GM23338 (cell line): ENCODE results near the gene LYPD4. TPM values are rescaled to one million over a fixed set of nuclear protein-coding genes. Genes with fewer than 3 reads are reported as not detected.

Source experiments
- ATAC-seq: fragments of 200-7000 bp; cut with Tn5 transposase; 3 replicates; pipeline ENCODE4 v1.9.1; 2020
- DNase-seq: peaks from one replicate; pipeline ENCODE4 v3.0.0-alpha.2; 2015; ENCODE audit warnings: low spot score
- H2AFZ ChIP-seq: fragments of 200-600 bp; sonication (generic); 2 replicates; pipeline ENCODE4 v1.8.0; 2016; ENCODE audit warnings: antibody characterized with exemption, mild to moderate bottlenecking, moderate library complexity
- H3F3A ChIP-seq: fragments of 200-600 bp; sonication (generic); replicated peaks from 2 replicates; pipeline ENCODE4 v1.8.0; 2017; ENCODE audit warnings: antibody characterized with exemption, mixed run types, low read depth
- H3K27ac ChIP-seq: fragments of 200-600 bp; sonication (generic); 2 replicates; pipeline ENCODE4 v1.6.1; 2016; ENCODE audit warnings: low read depth
- H3K27me3 ChIP-seq: fragments of 200-600 bp; sonication (generic); 2 replicates; pipeline ENCODE4 v1.8.0; 2016; ENCODE audit warnings: mild to moderate bottlenecking, mixed run types, moderate library complexity; ENCODE audit not compliant: insufficient read depth
- H3K36me3 ChIP-seq: fragments of 200-600 bp; sonication (generic); 2 replicates; pipeline ENCODE4 v1.8.0; 2016; ENCODE audit warnings: mild to moderate bottlenecking; ENCODE audit not compliant: insufficient read depth
- H3K4me1 ChIP-seq: fragments of 200-600 bp; sonication (generic); 2 replicates; pipeline ENCODE4 v1.8.0; 2016; ENCODE audit warnings: mild to moderate bottlenecking, moderate library complexity; ENCODE audit not compliant: insufficient read depth
- H3K4me2 ChIP-seq: fragments of 200-600 bp; sonication (generic); 2 replicates; pipeline ENCODE4 v1.7.1; 2017; ENCODE audit warnings: mixed run types
- H3K4me3 ChIP-seq: fragments of 200-600 bp; sonication (generic); 2 replicates; pipeline ENCODE4 v1.6.1; 2016; ENCODE audit warnings: mixed run types
- H3K79me2 ChIP-seq: fragments of 200-600 bp; sonication (generic); replicated peaks from 2 replicates; pipeline ENCODE4 v1.8.0; 2017; ENCODE audit warnings: mild to moderate bottlenecking; ENCODE audit not compliant: insufficient read depth
- H3K9me2 ChIP-seq: fragments of 200-600 bp; sonication (generic); 2 replicates; pipeline ENCODE4 v1.8.0; 2017; ENCODE audit not compliant: insufficient read depth
- H4K20me1 ChIP-seq: fragments of 200-600 bp; sonication (generic); replicated peaks from 2 replicates; pipeline ENCODE4 v1.8.0; 2017; ENCODE audit warnings: mild to moderate bottlenecking; ENCODE audit not compliant: insufficient read depth
- H3K27ac Mint-ChIP-seq: 2 replicates; pipeline ENCODE4 v1.8.0; 2020; ENCODE audit warnings: inconsistent platforms, mild to moderate bottlenecking, moderate library complexity, mixed read lengths
- H3K27me3 Mint-ChIP-seq: 3 replicates; pipeline ENCODE4 v1.8.0; 2022; ENCODE audit warnings: low read depth, mild to moderate bottlenecking, moderate library complexity, mixed read lengths, inconsistent platforms; ENCODE audit not compliant: insufficient read depth, poor library complexity
- H3K36me3 Mint-ChIP-seq: 3 replicates; pipeline ENCODE4 v1.8.0; 2021; ENCODE audit warnings: low read depth, mild to moderate bottlenecking, inconsistent platforms, moderate library complexity, mixed read lengths
- H3K4me1 Mint-ChIP-seq: 3 replicates; pipeline ENCODE4 v1.8.0; 2020; ENCODE audit warnings: mild to moderate bottlenecking, inconsistent platforms, mixed read lengths
- H3K4me3 Mint-ChIP-seq: 3 replicates; pipeline ENCODE4 v1.8.0; 2021; ENCODE audit warnings: moderate library complexity, mild to moderate bottlenecking, inconsistent platforms, mixed read lengths
- H3K9me3 Mint-ChIP-seq: 3 replicates; pipeline ENCODE4 v1.8.0; 2020; ENCODE audit warnings: moderate library complexity, mild to moderate bottlenecking, inconsistent platforms, mixed read lengths
- EZH2 ChIP-seq: fragments of 200-600 bp; sonication (generic); IDR thresholded peaks from one replicate; pipeline ENCODE4 v1.8.0; 2017; ENCODE audit warnings: antibody characterized with exemption, mild to moderate bottlenecking, low read depth; ENCODE audit not compliant: unreplicated experiment
- JUNB ChIP-seq: IDR thresholded peaks from one replicate; pipeline ENCODE4 v1.6.1; 2016; ENCODE audit warnings: antibody characterized with exemption; ENCODE audit not compliant: unreplicated experiment
- polyA plus RNA-seq: library from polyadenylated mRNA; unstranded; fragments of >200 nt; fragmentation: Nextera tagmentation; extraction: Ambion mirVana; gene quantifications from 2 replicates; pipeline ENCODE4 v1.2.1, GENCODE V29; 2016
- total RNA-seq: library from RNA; depleted of rRNA; stranded (reverse); fragments of >200 nt; shearing (Covaris generic); gene quantifications from 2 replicates; pipeline ENCODE4 v1.2.3, GENCODE V29; 2014
- TF ChIP-seq, protein P1 (sequence below): IDR thresholded peaks from 2 replicates; pipeline ENCODE4 v1.6.1; 2016; ENCODE audit warnings: antibody characterized with exemption
- TF ChIP-seq, protein P2 (sequence below), 2 experiments: fragments of 200-600 bp in 1 of 2; sonication (generic) in 1 of 2; conservative IDR thresholded peaks; 2 replicates each; pipeline versions ENCODE4 v1.5.1 to v1.6.1; 2016 to 2017; ENCODE audit warnings: antibody characterized with exemption in 2 of 2, low read depth in 2 of 2, mild to moderate bottlenecking in 2 of 2, moderate library complexity in 1 of 2

LYPD4 gene
- total and polyA plus RNA-seq, 2 experiments from 2014 or later = not detected

DNA sequence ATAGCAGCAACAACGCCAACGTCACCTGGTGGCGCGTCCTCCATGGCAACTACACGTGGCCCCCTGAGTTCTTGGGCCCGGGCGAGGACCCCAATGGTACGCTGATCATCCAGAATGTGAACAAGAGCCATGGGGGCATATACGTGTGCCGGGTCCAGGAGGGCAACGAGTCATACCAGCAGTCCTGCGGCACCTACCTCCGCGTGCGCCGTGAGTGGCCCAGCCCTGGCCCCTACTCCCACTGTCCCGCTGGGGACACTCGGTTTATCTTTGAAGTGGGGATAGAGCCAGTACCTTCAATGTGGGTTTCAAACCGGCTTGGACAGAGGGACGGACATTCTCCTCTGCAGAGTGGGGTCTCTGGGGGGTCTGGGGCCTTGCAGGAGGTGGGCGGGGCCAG lies 34.6 kb upstream of the LYPD4 start:
- peaks cover 16% of the 10 kb centered on the region for H3F3A ChIP-seq
- peaks cover 29% of the 10 kb centered on the region for H3K27me3 ChIP-seq
- H3K4me3 ChIP-seq = no peak overlapping the region
- H4K20me1 ChIP-seq = no peaks in the 10 kb centered on the region
- H3K4me1 ChIP-seq = peaks cover 5% of the 10 kb centered on the region; the same call in 1 of the 2 replicates
- TF ChIP-seq JUNB = no peak
- no peaks in the 10 kb centered on the region for H3K79me2 ChIP-seq
- Mint-ChIP-seq H3K36me3 (no peaks in the 10 kb centered on the region; the same call in 2 of the 3 replicates), H3K9me3 (peaks cover 4% of the 10 kb centered on the region; the same call in 1 of the 3 replicates), H3K27me3 (peaks cover 31% of the 10 kb centered on the region), H3K27ac (no peak overlapping the region), H3K4me1 (peaks cover 15% of the 10 kb centered on the region), H3K4me3 (no peak overlapping the region)
- no peaks in the 10 kb centered on the region for H3K36me3 ChIP-seq
- no peak overlapping the region for H3K4me2 ChIP-seq
- no peak for ATAC-seq
- no peaks in the 10 kb centered on the region for H3K9me2 ChIP-seq
- no peak for DNase-seq
- no peak overlapping the region for H2AFZ ChIP-seq
- no peak overlapping the region for H3K27ac ChIP-seq

DNA sequence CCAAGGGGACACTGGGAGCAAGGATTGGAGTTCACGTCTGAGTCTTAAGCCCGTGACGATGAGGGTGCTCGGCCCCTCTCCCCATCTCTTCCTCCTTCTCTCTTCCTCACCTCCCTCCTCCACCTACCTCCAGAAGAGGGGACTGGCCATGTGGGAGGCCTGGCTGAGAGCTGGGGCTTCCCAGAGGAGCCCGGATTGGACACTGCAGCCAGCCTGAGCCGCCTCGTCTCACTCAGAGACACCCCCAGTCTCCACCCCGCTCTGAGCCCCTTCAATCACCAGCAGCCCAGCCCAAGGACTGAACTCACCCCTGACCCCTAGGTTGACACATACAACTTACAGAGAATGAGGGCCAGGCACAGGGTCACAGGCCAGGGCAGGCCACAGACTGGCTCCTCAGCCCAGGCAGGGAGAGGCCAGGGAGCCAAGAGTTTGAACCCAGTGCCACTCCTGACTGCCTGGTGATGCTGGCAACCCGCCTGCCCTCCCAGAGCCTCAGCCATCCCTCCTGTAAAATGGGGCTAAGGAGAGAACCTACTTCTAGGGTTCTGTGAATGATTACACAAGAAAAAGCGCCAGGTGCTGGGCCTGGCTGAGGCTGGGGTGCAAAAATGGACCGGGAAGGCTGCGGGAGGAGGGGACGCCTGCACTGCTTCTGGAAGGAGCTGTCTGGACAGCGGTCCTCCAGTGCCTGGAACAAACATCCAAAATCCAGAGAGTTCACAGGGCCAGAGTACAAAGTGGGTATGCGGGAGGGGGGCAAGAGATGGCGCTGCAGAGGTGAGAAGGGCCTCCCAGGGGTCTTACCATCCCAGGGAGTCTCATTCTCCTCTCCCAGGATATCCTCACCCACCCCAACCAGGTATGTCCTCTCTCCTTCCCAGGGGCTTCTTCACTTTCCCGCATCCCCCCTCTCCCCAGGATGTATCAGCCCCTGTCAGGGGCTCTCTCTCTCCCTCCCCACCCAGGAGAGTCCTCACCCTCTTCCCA lies 33.7 kb upstream of the LYPD4 start:
- peaks cover 30% of the 10 kb centered on the region for H3K27me3 Mint-ChIP-seq
- H3K27ac Mint-ChIP-seq = no peak overlapping the region
- TF ChIP-seq, protein P1, sequence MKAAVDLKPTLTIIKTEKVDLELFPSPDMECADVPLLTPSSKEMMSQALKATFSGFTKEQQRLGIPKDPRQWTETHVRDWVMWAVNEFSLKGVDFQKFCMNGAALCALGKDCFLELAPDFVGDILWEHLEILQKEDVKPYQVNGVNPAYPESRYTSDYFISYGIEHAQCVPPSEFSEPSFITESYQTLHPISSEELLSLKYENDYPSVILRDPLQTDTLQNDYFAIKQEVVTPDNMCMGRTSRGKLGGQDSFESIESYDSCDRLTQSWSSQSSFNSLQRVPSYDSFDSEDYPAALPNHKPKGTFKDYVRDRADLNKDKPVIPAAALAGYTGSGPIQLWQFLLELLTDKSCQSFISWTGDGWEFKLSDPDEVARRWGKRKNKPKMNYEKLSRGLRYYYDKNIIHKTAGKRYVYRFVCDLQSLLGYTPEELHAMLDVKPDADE = no peak
- TF ChIP-seq, protein P2, sequence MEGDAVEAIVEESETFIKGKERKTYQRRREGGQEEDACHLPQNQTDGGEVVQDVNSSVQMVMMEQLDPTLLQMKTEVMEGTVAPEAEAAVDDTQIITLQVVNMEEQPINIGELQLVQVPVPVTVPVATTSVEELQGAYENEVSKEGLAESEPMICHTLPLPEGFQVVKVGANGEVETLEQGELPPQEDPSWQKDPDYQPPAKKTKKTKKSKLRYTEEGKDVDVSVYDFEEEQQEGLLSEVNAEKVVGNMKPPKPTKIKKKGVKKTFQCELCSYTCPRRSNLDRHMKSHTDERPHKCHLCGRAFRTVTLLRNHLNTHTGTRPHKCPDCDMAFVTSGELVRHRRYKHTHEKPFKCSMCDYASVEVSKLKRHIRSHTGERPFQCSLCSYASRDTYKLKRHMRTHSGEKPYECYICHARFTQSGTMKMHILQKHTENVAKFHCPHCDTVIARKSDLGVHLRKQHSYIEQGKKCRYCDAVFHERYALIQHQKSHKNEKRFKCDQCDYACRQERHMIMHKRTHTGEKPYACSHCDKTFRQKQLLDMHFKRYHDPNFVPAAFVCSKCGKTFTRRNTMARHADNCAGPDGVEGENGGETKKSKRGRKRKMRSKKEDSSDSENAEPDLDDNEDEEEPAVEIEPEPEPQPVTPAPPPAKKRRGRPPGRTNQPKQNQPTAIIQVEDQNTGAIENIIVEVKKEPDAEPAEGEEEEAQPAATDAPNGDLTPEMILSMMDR (conservative IDR thresholded peaks at IDR 0.05; ENCODE audit: low read depth in 2 of 2) = peak in 1 of 2 experiments; percentile 36; a peak in 2 of 4 replicates
- TF ChIP-seq EZH2 = no peak
- Histone ChIP-seq H4K20me1 (peaks cover 4% of the 10 kb centered on the region; the same call in 1 of the 2 replicates), H3K4me2 (no peak overlapping the region), H3K79me2 (no peaks in the 10 kb centered on the region), H3K9me2 (no peaks in the 10 kb centered on the region), H2AFZ (0 out of 2 replicates have a peak overlapping the region, but pooled peaks have one; percentile 63), H3K36me3 (no peaks in the 10 kb centered on the region), H3K4me3 (no peak overlapping the region), H3F3A (peaks cover 9% of the 10 kb centered on the region), H3K27me3 (peaks cover 23% of the 10 kb centered on the region), H3K27ac (no peak overlapping the region), H3K4me1 (peaks cover 5% of the 10 kb centered on the region; the same call in 1 of the 2 replicates)
- peak; percentile 4; the same call in 1 of the 3 replicates for ATAC-seq
- H3K4me1 Mint-ChIP-seq = peaks cover 17% of the 10 kb centered on the region
- H3K4me3 Mint-ChIP-seq = no peak overlapping the region
- H3K9me3 Mint-ChIP-seq = no peaks in the 10 kb centered on the region
- DNase-seq = no peak
- H3K36me3 Mint-ChIP-seq = no peaks in the 10 kb centered on the region
